ENCODE results near the gene SRBD1. TPM values are rescaled to one million over a fixed set of nuclear protein-coding genes. Genes with fewer than 3 reads are reported as not detected.

SRBD1 gene
- total RNA-seq, 1 donor from 2014 or later: 13.8 TPM

DNA sequence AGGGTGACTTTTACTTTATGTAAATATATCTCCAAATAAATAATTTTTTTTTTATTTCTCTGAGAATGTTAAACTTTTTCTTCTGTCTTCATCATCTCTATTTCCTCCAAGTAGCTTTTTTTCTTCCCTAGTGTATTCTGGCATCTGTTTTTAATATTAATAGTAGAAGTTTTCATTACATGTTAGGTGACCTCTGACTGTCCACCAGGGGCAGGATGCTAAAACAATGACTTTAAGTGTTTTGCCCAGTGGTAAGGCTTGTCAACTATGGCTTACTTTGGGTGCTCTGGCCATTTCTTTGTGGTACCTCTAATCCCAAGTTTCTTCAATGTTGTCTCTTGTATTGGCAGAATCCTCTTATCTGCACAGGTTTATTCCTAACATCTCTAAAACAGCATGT is 127.1 kb downstream of the SRBD1 start:
- Mint-ChIP-seq H3K4me1 (ENCODE audit: unreplicated experiment) (peaks cover 17% of the 10 kb centered on the region), H3K27me3 (ENCODE audit: unreplicated experiment) (no peaks in the 10 kb centered on the region), H3K4me3 (ENCODE audit: unreplicated experiment) (no peak overlapping the region), H3K9me3 (ENCODE audit: unreplicated experiment) (peaks cover 7% of the 10 kb centered on the region), H3K36me3 (ENCODE audit: unreplicated experiment) (peaks cover 20% of the 10 kb centered on the region), H3K27ac (ENCODE audit: unreplicated experiment) (no peak overlapping the region)
- no peak for DNase-seq (ENCODE audit: extremely low spot score, unreplicated experiment)
- TF ChIP-seq, protein P1, sequence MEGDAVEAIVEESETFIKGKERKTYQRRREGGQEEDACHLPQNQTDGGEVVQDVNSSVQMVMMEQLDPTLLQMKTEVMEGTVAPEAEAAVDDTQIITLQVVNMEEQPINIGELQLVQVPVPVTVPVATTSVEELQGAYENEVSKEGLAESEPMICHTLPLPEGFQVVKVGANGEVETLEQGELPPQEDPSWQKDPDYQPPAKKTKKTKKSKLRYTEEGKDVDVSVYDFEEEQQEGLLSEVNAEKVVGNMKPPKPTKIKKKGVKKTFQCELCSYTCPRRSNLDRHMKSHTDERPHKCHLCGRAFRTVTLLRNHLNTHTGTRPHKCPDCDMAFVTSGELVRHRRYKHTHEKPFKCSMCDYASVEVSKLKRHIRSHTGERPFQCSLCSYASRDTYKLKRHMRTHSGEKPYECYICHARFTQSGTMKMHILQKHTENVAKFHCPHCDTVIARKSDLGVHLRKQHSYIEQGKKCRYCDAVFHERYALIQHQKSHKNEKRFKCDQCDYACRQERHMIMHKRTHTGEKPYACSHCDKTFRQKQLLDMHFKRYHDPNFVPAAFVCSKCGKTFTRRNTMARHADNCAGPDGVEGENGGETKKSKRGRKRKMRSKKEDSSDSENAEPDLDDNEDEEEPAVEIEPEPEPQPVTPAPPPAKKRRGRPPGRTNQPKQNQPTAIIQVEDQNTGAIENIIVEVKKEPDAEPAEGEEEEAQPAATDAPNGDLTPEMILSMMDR (IDR thresholded peaks at IDR 0.05): peak; percentile 54

DNA sequence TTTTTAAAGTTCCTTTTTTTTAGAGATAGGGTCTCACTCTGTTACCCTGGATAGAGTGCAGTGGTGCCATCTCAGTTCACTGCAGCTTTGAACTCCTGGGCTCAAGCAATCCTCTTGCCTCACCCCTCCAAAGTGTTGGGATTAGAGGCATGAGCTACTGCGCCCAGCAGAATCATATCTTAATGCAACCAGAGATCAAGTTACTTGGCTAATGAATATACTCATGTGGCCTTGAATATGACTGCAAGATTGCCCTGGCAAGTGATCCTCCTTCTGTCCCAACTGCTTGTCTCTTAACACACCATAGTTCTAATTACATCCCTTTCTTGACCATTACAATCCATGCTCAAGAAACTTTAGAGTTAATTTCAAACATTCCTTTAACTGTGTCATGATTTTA is 133.5 kb downstream of the SRBD1 start:
- H3K9me3 Mint-ChIP-seq (ENCODE audit: unreplicated experiment): peaks cover 7% of the 10 kb centered on the region
- no peak for DNase-seq (ENCODE audit: extremely low spot score, unreplicated experiment)
- TF ChIP-seq, protein P1 (IDR thresholded peaks at IDR 0.05): no peak
- no peaks in the 10 kb centered on the region for H3K27me3 Mint-ChIP-seq (ENCODE audit: unreplicated experiment)
- no peak overlapping the region for H3K4me3 Mint-ChIP-seq (ENCODE audit: unreplicated experiment)
- no peak overlapping the region for H3K27ac Mint-ChIP-seq (ENCODE audit: unreplicated experiment)
- H3K36me3 Mint-ChIP-seq (ENCODE audit: unreplicated experiment): peaks cover 23% of the 10 kb centered on the region
- peaks cover 22% of the 10 kb centered on the region for H3K4me1 Mint-ChIP-seq (ENCODE audit: unreplicated experiment)

DNA sequence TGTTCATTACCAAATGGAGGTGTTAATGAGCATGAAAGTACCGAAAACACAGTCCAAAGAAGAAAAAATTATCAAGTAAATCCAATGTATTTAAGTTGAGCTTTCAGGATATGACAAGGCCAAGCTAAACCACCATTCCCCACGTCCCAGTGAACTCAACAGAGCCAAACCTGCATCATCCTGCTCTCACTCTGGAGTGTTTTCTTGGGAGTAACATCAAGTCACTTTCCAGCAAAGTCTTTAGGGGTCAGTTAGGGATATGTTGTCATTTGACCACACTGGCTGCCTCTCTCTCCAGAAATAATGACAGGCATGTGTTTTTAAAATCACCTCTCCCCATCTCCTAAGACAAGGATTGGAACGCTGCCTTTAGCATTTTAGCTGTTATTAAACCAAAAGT is 140.5 kb downstream of the SRBD1 start:
- no peak for DNase-seq (ENCODE audit: extremely low spot score, unreplicated experiment)
- H3K27ac Mint-ChIP-seq (ENCODE audit: unreplicated experiment): peak overlapping the region; percentile 90
- H3K9me3 Mint-ChIP-seq (ENCODE audit: unreplicated experiment): no peaks in the 10 kb centered on the region
- H3K27me3 Mint-ChIP-seq (ENCODE audit: unreplicated experiment): no peaks in the 10 kb centered on the region
- TF ChIP-seq, protein P1 (IDR thresholded peaks at IDR 0.05): no peak
- H3K36me3 Mint-ChIP-seq (ENCODE audit: unreplicated experiment): peaks cover 4% of the 10 kb centered on the region
- peaks cover 66% of the 10 kb centered on the region for H3K4me1 Mint-ChIP-seq (ENCODE audit: unreplicated experiment)
- peak overlapping the region; percentile 38 for H3K4me3 Mint-ChIP-seq (ENCODE audit: unreplicated experiment)

DNA sequence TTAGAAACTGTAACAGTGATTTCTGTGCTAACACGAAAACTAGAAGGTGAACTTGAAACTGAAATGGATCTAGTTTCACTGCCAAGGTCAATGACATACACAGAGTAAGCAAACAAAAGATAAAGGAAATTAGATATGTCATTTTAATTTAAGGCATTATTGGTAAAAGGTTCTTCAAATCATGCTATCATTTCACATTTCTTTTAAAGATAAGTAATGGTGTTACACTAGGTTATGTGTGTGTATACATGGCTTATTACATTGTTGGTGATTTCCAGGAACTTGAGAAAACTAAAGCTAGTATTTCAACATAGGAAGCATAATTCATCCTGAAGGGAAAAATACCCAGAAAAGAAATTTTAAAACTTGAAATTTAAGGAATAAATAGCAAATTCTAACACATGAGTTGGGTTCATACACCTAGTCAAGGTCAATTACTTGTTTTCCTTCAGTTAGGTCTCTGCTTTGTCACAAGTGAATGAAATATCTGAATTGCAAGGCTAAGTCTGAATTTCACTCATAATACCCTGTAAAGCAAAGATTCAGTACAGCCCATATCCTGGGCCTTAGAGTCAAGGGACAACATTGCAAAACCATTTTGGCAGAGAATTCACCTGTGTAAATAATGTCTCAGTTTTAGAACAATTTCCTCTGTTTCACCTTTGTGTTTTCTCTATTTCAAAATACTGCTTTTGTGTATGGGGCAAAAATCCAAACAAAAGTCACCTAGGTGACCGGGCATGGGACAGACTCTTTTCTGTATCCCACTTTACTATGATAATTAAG is 141.6 kb downstream of the SRBD1 start:
- Mint-ChIP-seq H3K9me3 (ENCODE audit: unreplicated experiment) (no peaks in the 10 kb centered on the region), H3K27me3 (ENCODE audit: unreplicated experiment) (no peaks in the 10 kb centered on the region), H3K4me1 (ENCODE audit: unreplicated experiment) (peaks cover 66% of the 10 kb centered on the region), H3K36me3 (ENCODE audit: unreplicated experiment) (no peaks in the 10 kb centered on the region), H3K27ac (ENCODE audit: unreplicated experiment) (peak overlapping the region; percentile 90), H3K4me3 (ENCODE audit: unreplicated experiment) (no peak overlapping the region)
- DNase-seq (ENCODE audit: extremely low spot score, unreplicated experiment): no peak
- TF ChIP-seq, protein P1 (IDR thresholded peaks at IDR 0.05): no peak

DNA sequence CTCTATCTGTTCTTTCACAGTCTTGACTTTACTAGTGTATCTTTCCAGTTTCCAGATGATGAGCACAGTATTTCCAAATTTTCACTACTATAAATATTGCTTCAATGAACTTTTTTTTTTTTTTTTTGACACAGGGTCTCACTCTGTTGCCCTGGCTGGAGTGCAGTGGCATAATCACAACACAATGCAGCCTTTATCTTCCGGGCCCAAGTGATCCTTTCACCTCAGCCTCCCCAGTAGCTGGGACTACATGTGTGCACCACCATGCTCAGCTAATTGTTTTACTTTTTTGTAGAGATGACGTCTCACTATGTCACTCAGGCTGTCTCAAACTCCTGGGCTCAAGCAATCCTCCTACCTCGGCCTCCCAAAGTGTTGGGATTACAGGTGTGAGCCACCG is 142.8 kb downstream of the SRBD1 start:
- Mint-ChIP-seq H3K9me3 (ENCODE audit: unreplicated experiment) (no peaks in the 10 kb centered on the region), H3K4me1 (ENCODE audit: unreplicated experiment) (peaks cover 68% of the 10 kb centered on the region), H3K4me3 (ENCODE audit: unreplicated experiment) (no peak overlapping the region), H3K36me3 (ENCODE audit: unreplicated experiment) (no peaks in the 10 kb centered on the region), H3K27ac (ENCODE audit: unreplicated experiment) (no peak overlapping the region), H3K27me3 (ENCODE audit: unreplicated experiment) (no peaks in the 10 kb centered on the region)
- DNase-seq (ENCODE audit: extremely low spot score, unreplicated experiment): no peak
- TF ChIP-seq, protein P1 (IDR thresholded peaks at IDR 0.05): no peak

Measured in osteocyte (in vitro differentiated cells).